Esophagus squamous epithelium (tissue), 5 donors: ENCODE results near the gene CLSTN2. TPM values are rescaled to one million over a fixed set of nuclear protein-coding genes. Genes with fewer than 3 reads are reported as not detected.

Experiments
- DNase-seq: peaks from one replicate; lab custom pipeline; 2025; lab: John Stamatoyannopoulos, UW
- H3K27ac ChIP-seq, 4 donors: fragments of 200-600 bp; sonication (generic); one replicate each; pipeline ENCODE4 v1.5.1; 2016 to 2019; ENCODE audit warnings: mild to moderate bottlenecking in 1 of 4
- H3K27me3 ChIP-seq, 4 donors: fragments of 200-600 bp; sonication (generic); 1 replicate in 3 of 4; 2 replicates in 1 of 4; pipeline versions ENCODE4 v1.5.1 to v1.6.0; 2017 to 2021; ENCODE audit warnings: antibody characterized with exemption in 1 of 4
- H3K36me3 ChIP-seq, 3 donors: fragments of 200-600 bp; sonication (generic); one replicate each; pipeline ENCODE4 v1.5.1; 2016 to 2019
- H3K4me1 ChIP-seq, 3 donors: fragments of 200-600 bp; sonication (generic); one replicate each; pipeline ENCODE4 v1.5.1; 2017 to 2019
- H3K4me3 ChIP-seq, 4 donors: fragments of 200-600 bp; sonication (generic); 1 replicate in 3 of 4; 2 replicates in 1 of 4; pipeline ENCODE4 v1.5.1; 2016 to 2019; ENCODE audit warnings: mild to moderate bottlenecking in 2 of 4, moderate library complexity in 1 of 4
- H3K9me3 ChIP-seq, 3 donors: fragments of 200-600 bp; sonication (generic); one replicate each; pipeline ENCODE4 v1.5.1; 2016 to 2019
- CTCF ChIP-seq, 6 experiments: fragments of 450-650 bp in 4 of 6; fragments of 200-600 bp in 2 of 6; sonication (generic) in 2 of 6; IDR thresholded peaks; one replicate each; pipeline ENCODE4 v1.5.1; 2016 to 2019; ENCODE audit warnings: antibody characterized with exemption in 6 of 6, mild to moderate bottlenecking in 4 of 6, moderate library complexity in 4 of 6
- POLR2A ChIP-seq, 4 donors: fragments of 450-650 bp; IDR thresholded peaks; one replicate each; pipeline ENCODE4 v1.6.1; 2017; ENCODE audit warnings: antibody characterized with exemption in 4 of 4, mild to moderate bottlenecking in 4 of 4, moderate library complexity in 3 of 4
- WGBS, 2 donors: methylation state at CpG; one replicate each; pipeline ENCODE4 v1.1.5; 2018; 5-methylcytosine and 5-hydroxymethylcytosine counted together
- intact Hi-C: fragments of 100-400 bp; cut with DNase I; formaldehyde crosslinking; loops from one replicate; pipeline ENCODE4 v1.15.0; 2022
- total RNA-seq, 4 donors: library from RNA; depleted of rRNA; stranded (reverse); fragments of >200 nt; gene quantifications; one replicate each; pipeline ENCODE4 v1.1.0, GENCODE V29; 2016
- donor health status: DM: yes; HTN: yes; CAD: no.

The CLSTN2 gene
- total RNA-seq, 4 donors from 2014 or later = 0.53 to 5.0 (median 3.1) TPM

GRCh38 chr3:140588558-140588957, 653.6 kb downstream of the CLSTN2 start:
- Histone ChIP-seq H3K9me3 (no peaks in the 10 kb centered on the region), H3K27ac (no peak overlapping the region), H3K27me3 (no peaks in the 10 kb centered on the region), H3K36me3 (no peaks in the 10 kb centered on the region), H3K4me1 (no peaks in the 10 kb centered on the region), H3K4me3 (no peak overlapping the region)
- intact Hi-C loops = no loop called here
- DNase-seq = no peak
- 48 to 61% methylated on average over 3 of the region's 3 CpGs for WGBS, 2 donors
- TF ChIP-seq CTCF (IDR thresholded peaks at IDR 0.05) (no peak), POLR2A (IDR thresholded peaks at IDR 0.05) (no peak)

- WGBS, 2 donors = 74 to 75% methylated on average over 3 of the region's 3 CpGs
- no peaks in the 10 kb centered on the region for H3K9me3 ChIP-seq
- H3K4me3 ChIP-seq = no peak overlapping the region
- DNase-seq = no peak
- intact Hi-C loops = no loop called here
- H3K4me1 ChIP-seq = no peaks in the 10 kb centered on the region
- no peaks in the 10 kb centered on the region for H3K36me3 ChIP-seq
- no peak for TF ChIP-seq POLR2A (IDR thresholded peaks at IDR 0.05)
- no peak for TF ChIP-seq CTCF (IDR thresholded peaks at IDR 0.05)
- H3K27me3 ChIP-seq = no peaks in the 10 kb centered on the region
- H3K27ac ChIP-seq = no peak overlapping the region
Measured at GRCh38 chr3:140593766-140594165, 658.8 kb downstream of the CLSTN2 start.

- Histone ChIP-seq H3K9me3 (no peaks in the 10 kb centered on the region), H3K4me1 (no peaks in the 10 kb centered on the region), H3K4me3 (no peak overlapping the region), H3K27ac (no peak overlapping the region), H3K27me3 (no peaks in the 10 kb centered on the region), H3K36me3 (no peaks in the 10 kb centered on the region)
- intact Hi-C loops = no loop called here
- 58 to 61% methylated on average over 2 of the region's 2 CpGs for WGBS, 2 donors
- no peak for TF ChIP-seq POLR2A (IDR thresholded peaks at IDR 0.05)
- TF ChIP-seq CTCF (IDR thresholded peaks at IDR 0.05) = no peak
- DNase-seq = no peak
Measured at GRCh38 chr3:140595295-140595694, 660.3 kb downstream of the CLSTN2 start.

- no peak for DNase-seq
- no peak overlapping the region for H3K4me3 ChIP-seq
- no peaks in the 10 kb centered on the region for H3K27me3 ChIP-seq
- TF ChIP-seq CTCF (IDR thresholded peaks at IDR 0.05) (no peak), POLR2A (IDR thresholded peaks at IDR 0.05) (no peak)
- no peak overlapping the region for H3K27ac ChIP-seq
- WGBS, 2 donors = 80 to 83% methylated on average over 3 of the region's 3 CpGs
- no peaks in the 10 kb centered on the region for H3K4me1 ChIP-seq
- intact Hi-C loops = no loop called here
- H3K36me3 ChIP-seq = no peaks in the 10 kb centered on the region
- no peaks in the 10 kb centered on the region for H3K9me3 ChIP-seq
Measured at GRCh38 chr3:140597364-140597763, 662.4 kb downstream of the CLSTN2 start.

GRCh38 chr3:140597792-140598191, 662.8 kb downstream of the CLSTN2 start:
- Histone ChIP-seq H3K4me1 (no peaks in the 10 kb centered on the region), H3K36me3 (no peaks in the 10 kb centered on the region), H3K4me3 (no peak overlapping the region), H3K9me3 (no peaks in the 10 kb centered on the region), H3K27ac (no peak overlapping the region), H3K27me3 (no peaks in the 10 kb centered on the region)
- no peak for TF ChIP-seq CTCF (IDR thresholded peaks at IDR 0.05)
- intact Hi-C loops = no loop called here
- 60 to 77% methylated on average over 2 of the region's 2 CpGs for WGBS, 2 donors
- no peak for DNase-seq
